HK-2 (cell line): ENCODE results near the gene DHRS11.
A peak's percentile ranks its signal among the peaks of the same experiment; 100 is the strongest.

Experiments used
- DNase-seq: peaks from one replicate; pipeline ENCODE4 v3.0.0-alpha.2; 2018; ENCODE audit not compliant: unreplicated experiment

Gene DHRS11

DNA sequence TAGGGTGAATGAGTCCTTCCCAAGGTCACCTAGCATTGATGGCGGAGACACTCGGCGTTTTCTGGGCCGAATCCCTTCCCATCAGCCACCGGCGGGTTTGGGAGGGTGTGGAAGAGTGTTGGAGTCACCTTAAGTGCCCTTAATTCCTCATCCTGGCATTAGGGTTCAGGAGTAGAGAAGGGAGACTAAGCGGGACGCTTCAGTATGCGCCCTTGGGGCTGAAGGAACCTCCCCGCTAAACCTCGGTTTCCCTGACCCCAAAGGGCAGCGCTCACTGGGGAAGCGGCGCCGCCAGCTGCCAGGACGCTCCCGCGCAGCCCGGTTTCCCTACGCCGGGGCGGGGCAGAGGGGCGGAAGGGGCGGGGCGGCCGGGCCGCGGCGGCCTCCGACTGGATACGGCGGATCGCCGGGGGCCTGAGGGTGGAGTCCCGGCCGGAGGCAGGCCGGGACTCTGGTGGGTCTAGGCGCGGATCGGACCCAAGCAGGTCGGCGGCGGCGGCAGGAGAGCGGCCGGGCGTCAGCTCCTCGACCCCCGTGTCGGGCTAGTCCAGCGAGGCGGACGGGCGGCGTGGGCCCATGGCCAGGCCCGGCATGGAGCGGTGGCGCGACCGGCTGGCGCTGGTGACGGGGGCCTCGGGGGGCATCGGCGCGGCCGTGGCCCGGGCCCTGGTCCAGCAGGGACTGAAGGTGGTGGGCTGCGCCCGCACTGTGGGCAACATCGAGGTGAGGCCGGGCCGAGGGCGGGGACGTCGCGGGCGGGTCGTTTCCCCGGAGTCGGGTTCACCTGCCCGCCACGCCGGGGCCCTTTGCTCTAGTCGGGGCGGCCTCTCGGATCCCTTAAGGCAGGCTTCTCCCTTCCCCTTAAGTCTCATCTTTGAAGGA is at the start of gene DHRS11:
DHRS11 (plus strand) TSS at position 446 of the 882 bp plus-strand sequence; CDS start at position 577, 131 bp downstream.
- DNase-seq, result peak; percentile 83

GRCh38 chr17:36542755-36543154 is 48.9 kb upstream of the DHRS11 start:
- DNase-seq, result no peak

GRCh38 chr17:36544044-36544306 is 47.7 kb upstream of the DHRS11 start:
- DNase-seq, result peak; percentile 56

GRCh38 chr17:36544307-36545076 is 47.2 kb upstream of the DHRS11 start, which contains the start of gene GGNBP2:
Gene GGNBP2 (plus strand): TSS chr17:36544919. CDS start chr17:36545725, 806 bp downstream.
- peak; percentile 95 for DNase-seq

GRCh38 chr17:36545077-36545464 is 46.6 kb upstream of the DHRS11 start:
- no peak for DNase-seq

DNA sequence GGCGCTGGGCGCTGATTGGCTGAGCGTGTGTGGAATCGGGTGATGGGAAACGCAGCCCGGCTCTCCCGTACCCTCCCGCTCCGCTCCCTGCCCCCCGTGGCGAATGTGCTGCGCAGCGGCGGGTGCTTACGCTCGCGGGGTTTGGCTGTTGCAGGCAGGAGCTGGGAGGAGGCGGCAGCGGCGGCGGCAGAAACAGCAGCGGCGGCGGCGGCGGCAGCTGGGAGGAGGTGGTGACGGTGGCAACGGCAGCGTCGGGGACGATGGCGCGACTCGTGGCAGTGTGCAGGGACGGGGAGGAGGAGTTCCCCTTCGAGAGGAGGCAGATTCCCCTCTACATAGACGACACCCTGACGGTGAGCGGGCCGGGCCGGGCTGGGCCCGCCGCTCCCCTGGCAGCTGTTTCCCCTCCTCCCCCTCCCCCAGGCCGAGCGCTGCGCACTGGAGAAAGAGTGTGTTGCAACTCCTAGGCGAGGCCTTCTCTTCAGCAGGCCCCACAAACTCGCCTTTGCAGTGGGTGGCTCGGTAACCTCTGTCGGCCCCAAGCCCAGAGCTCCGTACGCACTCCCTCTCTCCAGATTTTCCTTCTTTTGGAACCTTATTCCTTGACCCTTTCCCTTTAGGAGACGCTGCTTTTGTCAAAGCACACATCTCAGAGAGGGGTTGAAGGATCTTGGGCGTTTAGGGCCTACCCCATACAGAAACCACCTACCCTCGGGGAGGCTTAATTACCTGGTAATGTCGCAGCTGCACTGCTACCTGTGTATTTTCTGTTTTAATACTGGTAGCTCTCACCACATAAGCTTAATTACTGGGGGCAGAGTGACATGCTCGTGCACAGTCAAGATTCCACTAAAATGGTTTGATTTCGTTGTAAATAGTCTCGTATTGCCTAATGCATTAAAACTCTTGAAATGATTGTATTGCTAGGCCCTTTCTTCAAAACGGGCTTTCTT is 45.9 kb upstream of the DHRS11 start:
- DNase-seq, result peak; percentile 97

GRCh38 chr17:36546418-36547093 is 45.1 kb upstream of the DHRS11 start:
- DNase-seq, result no peak

DNA sequence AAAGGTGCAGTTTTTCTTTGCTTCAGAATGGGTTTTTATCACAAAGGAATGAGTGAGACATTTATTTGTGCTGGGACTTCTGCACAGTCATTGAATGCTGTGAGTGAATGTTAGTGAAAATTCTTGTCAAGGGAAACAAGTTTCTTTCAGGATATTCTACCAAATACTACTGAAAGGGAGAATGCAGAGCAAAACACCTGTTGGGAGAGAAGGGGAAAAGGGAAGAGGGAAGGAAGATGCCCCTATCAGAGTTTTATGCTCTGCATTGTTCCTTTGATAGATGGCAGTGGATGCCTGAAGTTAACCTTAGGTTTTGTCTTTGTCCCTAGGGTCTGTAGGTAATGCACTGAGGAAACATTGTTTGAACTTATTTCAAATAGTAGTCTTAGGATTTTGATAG is 43.9 kb upstream of the DHRS11 start:
- DNase-seq, result no peak

GRCh38 chr17:36550491-36551417 is 40.9 kb upstream of the DHRS11 start:
- no peak for DNase-seq

DNA sequence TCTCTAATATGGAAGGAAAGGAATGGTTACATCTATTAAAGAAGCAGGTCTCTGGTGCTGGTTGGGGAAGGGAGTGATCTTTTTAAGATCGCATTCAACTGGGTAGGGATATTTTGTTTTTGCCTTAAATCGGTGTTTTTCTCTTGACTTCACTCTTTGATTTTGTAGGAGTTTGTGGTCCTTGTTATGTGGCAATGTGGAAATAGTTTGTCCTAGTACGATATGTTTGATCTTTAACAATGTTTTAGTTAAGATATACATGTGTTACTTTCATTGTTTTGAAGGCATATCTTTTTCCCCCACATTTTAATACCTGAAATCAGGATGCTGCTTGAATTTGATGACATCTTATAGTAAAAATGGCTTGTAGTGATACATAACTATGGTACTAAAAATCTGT is 38.2 kb upstream of the DHRS11 start:
- no peak for DNase-seq

DNA sequence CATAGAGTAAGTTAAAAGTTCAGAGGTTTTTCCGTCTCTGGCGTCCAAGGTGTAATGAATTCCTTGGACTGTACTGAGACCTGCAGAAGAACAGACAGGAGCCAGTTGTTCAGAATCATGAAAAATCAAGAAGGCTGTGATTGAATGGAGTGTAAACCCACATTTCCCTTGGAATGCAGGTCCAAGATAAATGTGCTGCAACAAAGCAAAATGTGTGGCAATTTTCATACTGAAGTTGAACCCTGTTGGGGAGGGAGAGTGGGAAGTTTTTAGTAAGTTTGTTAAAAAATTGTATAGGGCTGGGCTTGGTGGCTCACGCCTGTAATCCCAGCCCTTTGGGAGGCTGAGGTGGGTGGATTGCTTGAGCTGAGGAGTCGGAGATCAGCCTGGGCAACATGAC is 25.6 kb upstream of the DHRS11 start:
- no peak for DNase-seq

DNA sequence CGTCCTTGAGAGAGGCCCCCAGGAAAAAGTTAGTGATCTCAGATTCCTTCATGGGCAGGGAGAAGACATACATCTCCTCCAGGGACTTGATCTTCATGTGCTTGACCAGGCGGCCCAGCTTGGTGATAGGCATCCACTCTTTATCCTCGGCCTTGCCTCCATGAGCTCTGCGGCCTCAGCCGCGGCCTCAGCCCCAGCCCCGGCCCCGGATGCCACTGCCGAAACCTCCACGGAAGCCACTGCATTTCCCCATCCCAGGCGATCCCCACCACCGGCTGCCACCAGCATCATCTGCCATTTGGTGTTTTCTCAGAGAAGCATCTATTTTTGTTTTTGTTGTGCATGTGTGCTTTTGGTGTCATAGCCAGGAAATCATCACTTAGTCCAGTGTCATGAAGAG is 16.7 kb upstream of the DHRS11 start:
- no peak for DNase-seq

DNA sequence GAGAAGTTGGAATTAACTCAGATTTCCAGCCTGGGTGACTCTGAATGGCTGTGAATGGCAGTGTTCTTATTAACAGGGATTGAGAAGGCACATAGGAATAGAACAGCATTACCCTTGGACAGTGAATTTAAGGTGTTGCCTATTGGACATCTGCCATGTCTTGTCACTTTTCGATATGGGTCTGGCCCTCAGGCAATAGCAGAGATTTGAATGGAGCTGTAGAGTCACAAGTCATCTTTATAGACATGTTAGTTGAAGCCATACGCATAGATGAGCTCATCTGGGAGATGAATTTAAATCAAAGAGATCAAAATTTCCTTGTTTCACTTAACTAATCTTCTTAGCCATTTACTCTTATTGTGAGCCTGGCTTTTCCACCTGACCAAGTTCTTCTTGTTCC is 14.9 kb upstream of the DHRS11 start:
- no peak for DNase-seq

DNA sequence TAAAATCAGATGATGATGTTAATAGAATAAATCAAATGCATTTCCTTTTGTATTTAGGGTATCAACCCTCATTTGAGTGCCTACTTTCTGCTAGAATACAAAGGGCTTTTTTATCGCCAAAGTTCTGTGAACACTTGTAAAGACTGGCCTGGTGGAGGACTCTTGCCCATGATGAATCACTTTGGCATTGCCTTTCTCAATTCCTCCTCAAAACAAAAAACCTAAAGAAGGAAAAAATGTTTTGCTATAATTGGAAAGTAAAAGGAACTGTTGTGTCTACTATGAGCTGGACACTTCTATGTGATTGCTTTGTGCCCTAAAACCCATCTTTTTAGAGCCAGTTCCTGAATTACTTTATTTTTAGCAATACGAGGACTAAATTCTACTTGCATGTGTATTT is 13.0 kb upstream of the DHRS11 start:
- no peak for DNase-seq

GRCh38 chr17:36583787-36584186 is 7.9 kb upstream of the DHRS11 start:
- no peak for DNase-seq

DNA sequence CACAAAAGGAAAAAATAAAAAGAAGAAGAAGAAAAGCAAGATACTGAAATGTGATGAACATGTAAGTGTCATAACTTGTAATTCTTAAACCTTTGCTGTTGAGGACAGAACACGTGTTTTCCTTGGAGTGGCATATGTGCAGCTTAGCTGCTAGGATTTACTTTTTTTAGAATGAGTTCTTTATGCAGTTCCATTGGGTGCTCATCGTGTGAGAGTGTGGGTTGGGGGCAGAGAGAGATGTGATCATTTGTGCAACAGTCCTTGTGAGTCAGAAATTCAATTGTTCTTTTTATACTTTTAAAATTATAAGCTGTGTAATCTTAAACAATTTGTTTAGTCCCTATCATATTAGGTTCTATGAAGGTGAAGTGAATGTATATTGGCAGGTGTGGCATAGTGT is 5.5 kb upstream of the DHRS11 start:
- no peak for DNase-seq

DNA sequence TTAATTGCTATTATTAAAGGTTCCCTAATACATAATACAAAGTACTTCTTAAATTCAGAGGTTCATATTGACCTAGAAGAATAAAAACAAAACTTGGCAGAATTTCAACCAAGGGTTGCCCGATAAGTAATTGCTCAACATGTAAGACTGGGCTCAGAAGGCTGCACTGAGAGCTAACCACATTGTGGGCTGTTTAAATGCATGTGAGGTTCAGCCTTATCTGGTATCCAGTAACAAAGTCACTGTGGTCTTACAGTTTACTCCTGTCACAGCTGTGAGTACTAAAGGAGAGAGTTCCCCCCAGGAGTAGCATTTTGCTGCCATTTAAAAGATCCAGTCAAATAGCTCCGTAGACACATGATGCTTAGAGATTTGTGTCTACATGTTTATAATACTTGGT is 1.6 kb upstream of the DHRS11 start:
- no peak for DNase-seq

GRCh38 chr17:36592316-36592715 is 637 bp downstream of the DHRS11 start:
- DNase-seq, result peak; percentile 78

- no peak for DNase-seq
These were observed 1.1 kb downstream of the DHRS11 start for GRCh38 chr17:36592716-36593321.
